ENCODE results near the gene TAPBPL. TPM values are rescaled to one million over a fixed set of nuclear protein-coding genes. Genes with fewer than 3 reads are reported as not detected.

TAPBPL gene, protein sequence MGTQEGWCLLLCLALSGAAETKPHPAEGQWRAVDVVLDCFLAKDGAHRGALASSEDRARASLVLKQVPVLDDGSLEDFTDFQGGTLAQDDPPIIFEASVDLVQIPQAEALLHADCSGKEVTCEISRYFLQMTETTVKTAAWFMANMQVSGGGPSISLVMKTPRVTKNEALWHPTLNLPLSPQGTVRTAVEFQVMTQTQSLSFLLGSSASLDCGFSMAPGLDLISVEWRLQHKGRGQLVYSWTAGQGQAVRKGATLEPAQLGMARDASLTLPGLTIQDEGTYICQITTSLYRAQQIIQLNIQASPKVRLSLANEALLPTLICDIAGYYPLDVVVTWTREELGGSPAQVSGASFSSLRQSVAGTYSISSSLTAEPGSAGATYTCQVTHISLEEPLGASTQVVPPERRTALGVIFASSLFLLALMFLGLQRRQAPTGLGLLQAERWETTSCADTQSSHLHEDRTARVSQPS
- total RNA-seq (10 to 100 TPM; 14.8 to 57.5 (median 17.8) TPM), polyA plus RNA-seq (10 to 100 TPM in 1 of 2 donors, 1 to 10 TPM in 1; 7.9 to 16.7 TPM)
- long read RNA-seq, donor 1, partial matches to known transcripts, result 1 of 7 reads
- long read RNA-seq, donor 1, other reads (novel, unspliced or antisense), result 5 of 7 reads
- long read RNA-seq, donor 2, transcript TAPBPL-201 (7 exons, 1,741 nt), result major isoform, 17 of 34 reads
- long read RNA-seq, donor 2, partial matches to known transcripts, result 5 of 34 reads
- long read RNA-seq, donor 2, other reads (novel, unspliced or antisense), result 10 of 34 reads
- long read RNA-seq, donor 3, transcript TAPBPL-201 (7 exons, 1,741 nt), result major isoform, 49 of 61 reads
- long read RNA-seq, donor 3, partial matches to known transcripts, result 5 of 61 reads
- long read RNA-seq, donor 3, other reads (novel, unspliced or antisense), result 5 of 61 reads

DNA sequence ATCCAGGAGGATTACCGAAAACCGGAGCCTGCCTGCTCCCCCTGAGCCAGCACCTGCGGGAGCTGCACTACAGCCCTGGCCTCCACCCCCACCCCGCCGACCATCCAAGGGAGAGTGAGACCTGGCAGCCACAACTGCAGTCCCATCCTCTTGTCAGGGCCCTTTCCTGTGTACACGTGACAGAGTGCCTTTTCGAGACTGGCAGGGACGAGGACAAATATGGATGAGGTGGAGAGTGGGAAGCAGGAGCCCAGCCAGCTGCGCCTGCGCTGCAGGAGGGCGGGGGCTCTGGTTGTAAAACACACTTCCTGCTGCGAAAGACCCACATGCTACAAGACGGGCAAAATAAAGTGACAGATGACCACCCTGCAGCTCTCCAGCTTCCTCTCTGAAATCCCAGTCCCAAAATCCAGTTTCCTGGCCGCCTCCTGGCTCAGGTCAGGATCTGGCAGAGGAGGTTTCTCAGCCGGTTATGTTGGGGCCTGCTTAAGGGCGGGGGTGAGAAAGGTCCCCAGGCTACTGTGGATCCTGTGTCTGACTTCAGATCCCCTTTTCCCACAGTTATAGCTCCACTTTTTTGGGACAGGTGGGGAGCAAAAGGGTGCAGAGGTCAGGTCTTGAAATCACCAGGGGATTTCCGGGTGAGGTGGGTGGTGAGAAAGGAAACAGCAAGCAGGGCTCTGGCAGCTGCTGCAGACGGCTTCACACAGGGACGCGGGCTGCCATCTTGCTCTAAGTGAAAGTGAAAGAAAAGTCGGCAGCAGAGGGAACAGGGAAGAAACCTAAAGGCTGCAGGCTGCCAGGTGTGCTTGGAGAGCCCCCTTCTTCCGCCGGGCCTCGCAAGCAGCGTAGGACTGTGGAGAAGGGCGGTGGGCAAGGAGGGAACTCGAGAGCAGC lies at the start of gene TAPBPL:
TAPBPL (plus strand) TSS at position 695 of the 897 bp plus-strand sequence. CDS start 207 bp downstream, outside the sequence.
- WGBS, 2 donors, result 0 to 2% methylated on average over 27 of the region's 27 CpGs
- DNase-seq, result peak; percentile 84 to 90
- intact Hi-C loops (cut with DNase I), result loop anchor here in 1 of 10 donors (5.0 kb wide), 1 partner anchor 81 kb away; the partner anchor contains the start of gene GAPDH
- peaks cover 0 to 51% (median 13%) of the 10 kb centered on the region in 9 donors for H3K36me3 ChIP-seq
- H3K9me3 ChIP-seq, result no peaks in the 10 kb centered on the region
- peak within 1 kb of the TSS; percentile 92 to 100 (median 98) for H3K27ac ChIP-seq
- TF ChIP-seq, protein P1, sequence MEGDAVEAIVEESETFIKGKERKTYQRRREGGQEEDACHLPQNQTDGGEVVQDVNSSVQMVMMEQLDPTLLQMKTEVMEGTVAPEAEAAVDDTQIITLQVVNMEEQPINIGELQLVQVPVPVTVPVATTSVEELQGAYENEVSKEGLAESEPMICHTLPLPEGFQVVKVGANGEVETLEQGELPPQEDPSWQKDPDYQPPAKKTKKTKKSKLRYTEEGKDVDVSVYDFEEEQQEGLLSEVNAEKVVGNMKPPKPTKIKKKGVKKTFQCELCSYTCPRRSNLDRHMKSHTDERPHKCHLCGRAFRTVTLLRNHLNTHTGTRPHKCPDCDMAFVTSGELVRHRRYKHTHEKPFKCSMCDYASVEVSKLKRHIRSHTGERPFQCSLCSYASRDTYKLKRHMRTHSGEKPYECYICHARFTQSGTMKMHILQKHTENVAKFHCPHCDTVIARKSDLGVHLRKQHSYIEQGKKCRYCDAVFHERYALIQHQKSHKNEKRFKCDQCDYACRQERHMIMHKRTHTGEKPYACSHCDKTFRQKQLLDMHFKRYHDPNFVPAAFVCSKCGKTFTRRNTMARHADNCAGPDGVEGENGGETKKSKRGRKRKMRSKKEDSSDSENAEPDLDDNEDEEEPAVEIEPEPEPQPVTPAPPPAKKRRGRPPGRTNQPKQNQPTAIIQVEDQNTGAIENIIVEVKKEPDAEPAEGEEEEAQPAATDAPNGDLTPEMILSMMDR (IDR thresholded peaks at IDR 0.05), result no peak
- peak; percentile 91 to 96 (median 94) for ATAC-seq
- H3K27me3 ChIP-seq, result no peaks in the 10 kb centered on the region
- peaks cover 4 to 31% (median 27%) of the 10 kb centered on the region in 9 donors for H3K4me1 ChIP-seq
- H3K4me3 ChIP-seq, result peak within 1 kb of the TSS; percentile 56 to 85 (median 68)

DNA sequence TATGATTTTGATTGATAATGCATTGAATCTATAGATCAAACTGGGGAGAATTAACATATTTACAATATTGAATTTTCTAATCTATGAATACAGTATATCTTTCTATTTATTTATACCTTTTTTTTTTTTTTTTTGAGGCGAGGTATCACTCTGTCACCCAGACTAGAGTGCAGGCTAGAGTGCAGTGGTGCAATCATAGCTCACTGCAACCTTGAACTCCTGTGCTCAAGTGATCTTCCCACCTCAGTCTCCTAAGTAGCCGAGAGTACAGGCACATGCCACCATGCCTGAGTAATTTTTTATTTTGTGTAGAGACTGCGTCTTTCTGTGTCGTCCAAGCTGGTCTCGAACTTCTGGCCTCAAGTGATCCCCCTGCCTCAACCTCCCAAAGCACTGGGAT lies 47.5 kb upstream of the TAPBPL start:
- H3K27me3 ChIP-seq, result no peaks in the 10 kb centered on the region
- H3K36me3 ChIP-seq, result peaks cover 0 to 3% (median 0%) of the 10 kb centered on the region in 9 donors
- H3K27ac ChIP-seq, result no peak overlapping the region
- ATAC-seq (no peak), DNase-seq (no peak)
- 82 to 92% methylated on average over 5 of the region's 5 CpGs for WGBS, 2 donors
- TF ChIP-seq, protein P1 (IDR thresholded peaks at IDR 0.05), result no peak
- intact Hi-C loops (cut with DNase I), result no loop called here
- no peaks in the 10 kb centered on the region for H3K9me3 ChIP-seq
- no peak overlapping the region for H3K4me3 ChIP-seq
- no peaks in the 10 kb centered on the region for H3K4me1 ChIP-seq

DNA sequence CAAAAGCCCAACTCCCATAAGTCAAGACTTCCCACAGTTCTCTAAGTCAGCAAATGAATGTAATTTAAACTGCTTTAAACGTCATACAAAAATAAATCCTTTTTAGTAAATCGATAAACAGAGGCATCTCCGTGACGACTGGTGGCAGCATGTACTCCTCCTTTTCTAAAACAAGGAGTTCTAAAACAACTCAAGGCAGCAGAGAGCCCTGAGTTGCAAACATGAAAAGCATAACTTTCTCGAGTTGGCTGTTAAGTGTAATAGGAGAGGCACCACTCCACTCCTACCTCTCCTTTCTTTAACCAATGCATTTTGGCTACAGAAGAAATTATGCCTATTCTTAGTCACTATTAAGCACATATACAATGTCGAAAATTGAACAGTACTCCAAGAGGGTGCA lies 45.9 kb upstream of the TAPBPL start:
- WGBS, 2 donors, result 82 to 83% methylated on average over 6 of the region's 6 CpGs
- H3K9me3 ChIP-seq, result no peaks in the 10 kb centered on the region
- H3K27ac ChIP-seq, result no peak overlapping the region
- H3K4me3 ChIP-seq, result no peak overlapping the region
- intact Hi-C loops (cut with DNase I), result no loop called here
- H3K4me1 ChIP-seq, result no peaks in the 10 kb centered on the region
- H3K27me3 ChIP-seq, result no peaks in the 10 kb centered on the region
- TF ChIP-seq, protein P1 (IDR thresholded peaks at IDR 0.05), result no peak
- ATAC-seq, result no peak
- no peaks in the 10 kb centered on the region for H3K36me3 ChIP-seq
- no peak for DNase-seq

Data from heart right ventricle (tissue), 16 donors.